ENCODE data around the gene FBN1.

Gene FBN1

DNA sequence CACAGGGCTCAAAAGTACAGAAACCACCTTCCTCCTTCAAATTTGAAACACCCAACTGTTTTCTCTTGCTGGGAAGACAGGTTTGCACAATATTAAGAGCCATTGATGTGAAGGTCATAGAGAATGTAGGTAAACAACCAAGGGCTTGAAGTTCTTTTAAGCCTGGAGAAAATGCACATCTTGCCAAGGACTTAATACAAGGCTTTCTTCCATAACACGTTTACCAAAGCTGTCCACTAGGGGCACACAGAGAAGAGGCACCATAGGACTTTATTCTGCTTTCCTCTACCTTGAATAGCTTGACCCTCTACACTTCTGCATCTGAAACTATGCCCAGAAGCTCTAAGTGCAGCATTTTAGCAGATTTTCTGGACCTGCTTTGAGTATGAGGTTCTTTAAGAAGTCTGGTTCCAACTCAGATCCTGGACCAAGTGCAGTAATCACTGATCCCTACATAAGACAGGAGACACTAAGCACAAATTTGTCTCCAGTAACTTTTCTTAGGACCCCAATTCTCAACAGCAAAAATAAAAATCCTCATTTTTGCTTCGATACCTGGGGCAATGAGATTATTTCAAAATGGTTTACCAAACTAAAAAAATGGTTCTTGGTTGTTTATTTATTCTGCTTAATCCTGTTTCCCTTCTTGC is 138.0 kb downstream of the FBN1 start:
- Histone ChIP-seq H3K27me3 (ENCODE audit: low read depth, low read length) (no peaks in the 10 kb centered on the region), H3K9me3 (ENCODE audit: insufficient read depth, low read length) (no peaks in the 10 kb centered on the region), H3K4me3 (ENCODE audit: low read length) (no peak overlapping the region), H3K27ac (ENCODE audit: low read length) (no peak overlapping the region), H2AFZ (ENCODE audit: low read depth, low read length) (no peak overlapping the region), H3K79me2 (ENCODE audit: low read length) (no peaks in the 10 kb centered on the region), H3K4me2 (ENCODE audit: low read length) (no peak overlapping the region), H3K9ac (ENCODE audit: low read length) (no peak overlapping the region), H3K36me3 (replicated peaks; ENCODE audit: low read depth, low read length) (no peaks in the 10 kb centered on the region), H4K20me1 (ENCODE audit: insufficient read depth, low read length) (no peaks in the 10 kb centered on the region), H3K4me1 (ENCODE audit: low read length) (0 out of 2 replicates have a peak, but pooled peaks cover 6% of the 10 kb centered on the region)
- TF ChIP-seq, protein P1, sequence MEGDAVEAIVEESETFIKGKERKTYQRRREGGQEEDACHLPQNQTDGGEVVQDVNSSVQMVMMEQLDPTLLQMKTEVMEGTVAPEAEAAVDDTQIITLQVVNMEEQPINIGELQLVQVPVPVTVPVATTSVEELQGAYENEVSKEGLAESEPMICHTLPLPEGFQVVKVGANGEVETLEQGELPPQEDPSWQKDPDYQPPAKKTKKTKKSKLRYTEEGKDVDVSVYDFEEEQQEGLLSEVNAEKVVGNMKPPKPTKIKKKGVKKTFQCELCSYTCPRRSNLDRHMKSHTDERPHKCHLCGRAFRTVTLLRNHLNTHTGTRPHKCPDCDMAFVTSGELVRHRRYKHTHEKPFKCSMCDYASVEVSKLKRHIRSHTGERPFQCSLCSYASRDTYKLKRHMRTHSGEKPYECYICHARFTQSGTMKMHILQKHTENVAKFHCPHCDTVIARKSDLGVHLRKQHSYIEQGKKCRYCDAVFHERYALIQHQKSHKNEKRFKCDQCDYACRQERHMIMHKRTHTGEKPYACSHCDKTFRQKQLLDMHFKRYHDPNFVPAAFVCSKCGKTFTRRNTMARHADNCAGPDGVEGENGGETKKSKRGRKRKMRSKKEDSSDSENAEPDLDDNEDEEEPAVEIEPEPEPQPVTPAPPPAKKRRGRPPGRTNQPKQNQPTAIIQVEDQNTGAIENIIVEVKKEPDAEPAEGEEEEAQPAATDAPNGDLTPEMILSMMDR (IDR thresholded peaks at IDR 0.05; ENCODE audit: low read depth, low read length) = peak; percentile 69
- no peak for TF ChIP-seq EZH2phosphoT487 (IDR thresholded peaks at IDR 0.05; ENCODE audit: low read depth)

DNA sequence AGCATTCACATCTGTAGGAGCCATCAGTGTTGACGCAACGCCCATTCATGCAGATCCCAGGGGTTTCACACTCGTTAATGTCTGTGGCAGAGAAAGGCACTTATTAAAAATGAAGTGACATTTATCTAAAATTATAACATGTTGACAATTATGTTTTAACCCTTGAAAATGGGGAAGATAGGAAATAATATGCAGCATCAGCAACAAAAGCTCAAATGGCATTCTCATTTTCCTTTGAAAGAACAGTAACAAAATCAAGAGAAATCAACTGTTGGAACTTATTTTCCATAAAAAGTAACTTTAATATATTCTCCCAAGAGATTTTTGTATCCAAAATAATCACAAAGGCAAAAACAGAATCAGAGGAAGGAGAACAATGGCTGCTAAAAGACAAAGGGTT is 140.4 kb downstream of the FBN1 start:
- Histone ChIP-seq H2AFZ (ENCODE audit: low read depth, low read length) (no peak overlapping the region), H3K4me2 (ENCODE audit: low read length) (no peak overlapping the region), H3K4me3 (ENCODE audit: low read length) (no peak overlapping the region), H3K27me3 (ENCODE audit: low read depth, low read length) (no peaks in the 10 kb centered on the region), H3K4me1 (ENCODE audit: low read length) (peaks cover 24% of the 10 kb centered on the region), H3K27ac (ENCODE audit: low read length) (no peak overlapping the region), H3K79me2 (ENCODE audit: low read length) (no peaks in the 10 kb centered on the region), H3K9me3 (ENCODE audit: insufficient read depth, low read length) (no peaks in the 10 kb centered on the region), H3K9ac (ENCODE audit: low read length) (no peak overlapping the region), H4K20me1 (ENCODE audit: insufficient read depth, low read length) (no peaks in the 10 kb centered on the region), H3K36me3 (replicated peaks; ENCODE audit: low read depth, low read length) (no peaks in the 10 kb centered on the region)
- no peak for TF ChIP-seq EZH2phosphoT487 (IDR thresholded peaks at IDR 0.05; ENCODE audit: low read depth)
- TF ChIP-seq, protein P1 (IDR thresholded peaks at IDR 0.05; ENCODE audit: low read depth, low read length) = no peak

DNA sequence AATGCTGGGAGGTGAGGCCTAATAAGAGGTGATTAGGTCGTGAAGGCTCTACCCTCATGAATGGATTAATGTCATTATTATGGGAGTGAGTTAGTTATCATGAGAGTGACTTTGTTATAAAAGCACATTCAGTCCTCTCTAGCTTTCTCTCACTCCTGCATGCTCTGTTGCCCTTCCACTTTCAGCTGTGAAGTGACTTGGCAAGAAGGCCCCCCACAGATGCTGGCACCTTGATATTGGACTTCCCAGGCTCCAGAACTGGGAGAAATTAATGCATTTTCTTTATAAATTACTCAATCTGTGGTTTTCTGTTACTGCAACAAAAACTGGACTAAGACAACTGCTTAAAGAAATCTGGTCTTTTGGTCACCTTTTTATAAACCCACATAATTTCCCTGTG is 144.3 kb downstream of the FBN1 start:
- H3K27me3 ChIP-seq (ENCODE audit: low read depth, low read length) = no peaks in the 10 kb centered on the region
- H3K27ac ChIP-seq (ENCODE audit: low read length) = no peak overlapping the region; the same call in 1 of the 2 replicates
- peaks cover 27% of the 10 kb centered on the region for H3K4me1 ChIP-seq (ENCODE audit: low read length)
- no peaks in the 10 kb centered on the region for H3K9me3 ChIP-seq (ENCODE audit: insufficient read depth, low read length)
- no peak overlapping the region for H3K4me3 ChIP-seq (ENCODE audit: low read length)
- no peaks in the 10 kb centered on the region for H3K36me3 ChIP-seq (replicated peaks; ENCODE audit: low read depth, low read length)
- peak overlapping the region; percentile 2; the same call in 1 of the 2 replicates for H2AFZ ChIP-seq (ENCODE audit: low read depth, low read length)
- H4K20me1 ChIP-seq (ENCODE audit: insufficient read depth, low read length) = no peaks in the 10 kb centered on the region
- H3K79me2 ChIP-seq (ENCODE audit: low read length) = no peaks in the 10 kb centered on the region
- H3K9ac ChIP-seq (ENCODE audit: low read length) = no peak overlapping the region
- TF ChIP-seq, protein P1 (IDR thresholded peaks at IDR 0.05; ENCODE audit: low read depth, low read length) = no peak
- no peak for TF ChIP-seq EZH2phosphoT487 (IDR thresholded peaks at IDR 0.05; ENCODE audit: low read depth)
- peak overlapping the region; percentile 36 for H3K4me2 ChIP-seq (ENCODE audit: low read length)

DNA sequence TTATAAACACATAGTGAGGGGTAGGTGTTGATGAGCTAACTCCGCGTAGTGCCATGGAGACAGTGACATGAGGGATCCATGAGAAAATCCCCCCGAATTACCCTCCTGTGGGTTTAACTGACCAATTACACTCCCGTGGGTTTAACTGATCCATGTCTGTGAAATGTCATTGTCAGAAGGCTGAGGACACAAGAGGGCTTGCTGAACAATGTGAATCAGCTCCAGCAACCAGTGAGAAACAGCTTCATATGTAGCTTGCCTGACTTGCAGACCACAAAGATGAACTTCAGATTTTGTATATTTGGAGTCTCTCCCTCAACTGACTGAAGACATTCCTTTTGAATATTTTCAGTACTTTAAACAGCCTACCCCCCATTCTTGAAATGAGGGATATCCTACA is 144.9 kb downstream of the FBN1 start:
- Histone ChIP-seq H3K4me2 (ENCODE audit: low read length) (peak overlapping the region; percentile 36; the same call in 1 of the 2 replicates), H3K27ac (ENCODE audit: low read length) (no peak overlapping the region), H4K20me1 (ENCODE audit: insufficient read depth, low read length) (no peaks in the 10 kb centered on the region), H3K4me1 (ENCODE audit: low read length) (peaks cover 27% of the 10 kb centered on the region), H2AFZ (ENCODE audit: low read depth, low read length) (peak overlapping the region; percentile 2; the same call in 1 of the 2 replicates), H3K4me3 (ENCODE audit: low read length) (no peak overlapping the region), H3K9me3 (ENCODE audit: insufficient read depth, low read length) (no peaks in the 10 kb centered on the region), H3K9ac (ENCODE audit: low read length) (no peak overlapping the region), H3K36me3 (replicated peaks; ENCODE audit: low read depth, low read length) (no peaks in the 10 kb centered on the region), H3K79me2 (ENCODE audit: low read length) (no peaks in the 10 kb centered on the region), H3K27me3 (ENCODE audit: low read depth, low read length) (no peaks in the 10 kb centered on the region)
- TF ChIP-seq, protein P1 (IDR thresholded peaks at IDR 0.05; ENCODE audit: low read depth, low read length) = no peak
- no peak for TF ChIP-seq EZH2phosphoT487 (IDR thresholded peaks at IDR 0.05; ENCODE audit: low read depth)
